Measurements from ENCODE around the gene ADAM12.

ADAM12 gene

DNA sequence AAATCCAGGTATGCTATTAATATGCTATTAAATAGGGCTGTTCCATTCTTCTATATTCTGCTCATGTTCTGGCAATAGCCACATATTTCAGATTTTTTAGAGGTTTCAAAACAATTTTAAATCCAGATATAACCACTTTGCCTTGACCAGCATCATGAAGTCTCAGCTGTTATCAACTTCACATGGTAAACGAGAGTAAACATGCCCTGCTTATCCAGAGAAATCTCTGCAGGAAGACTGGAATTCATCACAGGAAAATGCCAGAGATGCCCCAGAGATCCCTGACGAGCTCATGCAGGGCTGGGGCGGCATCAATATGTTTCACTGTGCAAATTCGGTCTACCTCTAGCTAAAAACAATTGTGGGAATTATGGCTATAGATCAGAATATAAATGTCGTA lies 365.4 kb downstream of the ADAM12 start:
- DNase-seq (ENCODE audit: low read depth): no peak
- no peak overlapping the region for H3K4me3 ChIP-seq (ENCODE audit: control insufficient read depth, low read depth, low read length)
- TF ChIP-seq, protein P1, sequence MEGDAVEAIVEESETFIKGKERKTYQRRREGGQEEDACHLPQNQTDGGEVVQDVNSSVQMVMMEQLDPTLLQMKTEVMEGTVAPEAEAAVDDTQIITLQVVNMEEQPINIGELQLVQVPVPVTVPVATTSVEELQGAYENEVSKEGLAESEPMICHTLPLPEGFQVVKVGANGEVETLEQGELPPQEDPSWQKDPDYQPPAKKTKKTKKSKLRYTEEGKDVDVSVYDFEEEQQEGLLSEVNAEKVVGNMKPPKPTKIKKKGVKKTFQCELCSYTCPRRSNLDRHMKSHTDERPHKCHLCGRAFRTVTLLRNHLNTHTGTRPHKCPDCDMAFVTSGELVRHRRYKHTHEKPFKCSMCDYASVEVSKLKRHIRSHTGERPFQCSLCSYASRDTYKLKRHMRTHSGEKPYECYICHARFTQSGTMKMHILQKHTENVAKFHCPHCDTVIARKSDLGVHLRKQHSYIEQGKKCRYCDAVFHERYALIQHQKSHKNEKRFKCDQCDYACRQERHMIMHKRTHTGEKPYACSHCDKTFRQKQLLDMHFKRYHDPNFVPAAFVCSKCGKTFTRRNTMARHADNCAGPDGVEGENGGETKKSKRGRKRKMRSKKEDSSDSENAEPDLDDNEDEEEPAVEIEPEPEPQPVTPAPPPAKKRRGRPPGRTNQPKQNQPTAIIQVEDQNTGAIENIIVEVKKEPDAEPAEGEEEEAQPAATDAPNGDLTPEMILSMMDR (IDR thresholded peaks at IDR 0.05; ENCODE audit: control insufficient read depth, insufficient read depth, low read depth, low read length, missing control alignments): no peak

DNA sequence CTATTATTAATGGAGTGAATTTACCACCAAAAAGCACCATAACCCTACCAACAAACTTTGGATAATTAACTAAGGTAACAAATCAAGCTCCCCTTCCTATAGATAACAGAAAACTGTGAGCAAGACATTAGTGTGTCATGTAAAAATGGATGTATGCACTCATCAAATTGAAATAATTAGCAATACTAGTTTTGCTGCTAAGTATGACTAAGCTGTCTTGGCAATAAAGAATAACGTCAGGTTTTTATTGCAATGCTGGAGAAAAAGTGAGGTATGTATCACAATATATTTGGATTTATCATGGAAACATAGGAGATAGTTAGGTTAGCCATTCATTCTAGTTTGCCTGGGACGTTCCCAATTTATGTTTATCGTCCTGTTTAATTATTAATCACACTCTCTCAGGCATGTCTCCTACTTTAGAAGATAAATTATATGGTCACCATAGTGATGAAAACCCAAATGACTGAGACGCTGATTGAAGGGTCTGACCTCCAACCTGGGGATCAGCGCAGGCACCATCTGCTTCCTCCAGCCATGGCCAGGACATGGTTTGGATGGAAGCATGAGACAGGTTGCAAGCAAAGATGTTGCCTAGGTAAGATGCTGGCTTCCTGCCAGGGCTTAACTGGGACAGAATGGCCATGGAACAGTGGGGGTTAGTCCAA lies 366.3 kb downstream of the ADAM12 start:
- TF ChIP-seq, protein P1 (IDR thresholded peaks at IDR 0.05; ENCODE audit: control insufficient read depth, insufficient read depth, low read depth, low read length, missing control alignments): no peak
- H3K4me3 ChIP-seq (ENCODE audit: control insufficient read depth, low read depth, low read length): no peak overlapping the region
- no peak for DNase-seq (ENCODE audit: low read depth)

DNA sequence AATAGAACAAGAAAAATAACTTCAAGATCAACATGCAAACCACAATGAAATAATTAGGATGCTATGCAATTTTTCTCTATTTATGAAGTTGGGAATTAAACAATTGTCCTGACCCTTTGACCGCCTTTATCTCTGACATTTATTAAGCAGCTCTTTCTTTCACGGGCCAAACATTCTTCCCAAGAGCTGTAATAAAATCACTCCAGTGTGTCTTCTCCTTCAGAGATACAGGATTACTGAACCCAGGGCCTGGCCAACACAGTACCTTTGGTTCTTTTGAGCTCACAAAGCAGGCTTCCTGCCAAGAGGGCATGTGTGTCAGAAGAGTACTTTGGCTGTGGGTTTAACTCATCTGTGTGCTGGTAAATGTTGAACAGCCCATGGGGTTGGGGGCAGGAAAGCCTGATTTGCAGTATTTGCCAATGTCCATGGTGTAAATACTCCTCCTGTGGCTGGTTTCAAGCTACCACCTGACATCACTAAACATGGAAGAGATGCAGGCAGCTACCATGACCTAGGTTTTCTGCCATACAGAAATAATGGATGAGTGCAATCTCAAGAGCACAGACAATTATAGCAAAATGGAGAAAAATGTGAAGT lies 370.2 kb downstream of the ADAM12 start:
- DNase-seq (ENCODE audit: low read depth): peak; percentile 16
- TF ChIP-seq, protein P1 (IDR thresholded peaks at IDR 0.05; ENCODE audit: control insufficient read depth, insufficient read depth, low read depth, low read length, missing control alignments): no peak
- H3K4me3 ChIP-seq (ENCODE audit: control insufficient read depth, low read depth, low read length): no peak overlapping the region

DNA sequence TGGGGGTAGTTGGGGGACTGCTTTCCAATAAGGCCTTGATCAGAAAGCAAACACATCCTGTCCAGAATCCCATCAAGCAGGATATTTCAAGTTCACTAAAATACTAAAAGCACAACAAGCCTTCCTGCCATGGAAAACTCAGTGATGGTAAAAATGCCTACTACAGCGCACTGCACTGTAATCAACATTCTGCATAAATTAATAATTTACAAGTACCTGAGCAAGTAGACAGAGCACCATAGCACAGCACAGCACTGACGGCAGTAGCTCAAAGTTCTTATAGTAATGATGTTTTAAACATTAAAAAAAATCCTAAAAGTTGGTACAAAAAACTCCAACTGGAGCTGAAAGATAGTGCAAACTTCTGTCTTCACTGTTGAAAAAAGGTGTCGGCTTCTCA lies 371.4 kb downstream of the ADAM12 start:
- no peak for DNase-seq (ENCODE audit: low read depth)

DNA sequence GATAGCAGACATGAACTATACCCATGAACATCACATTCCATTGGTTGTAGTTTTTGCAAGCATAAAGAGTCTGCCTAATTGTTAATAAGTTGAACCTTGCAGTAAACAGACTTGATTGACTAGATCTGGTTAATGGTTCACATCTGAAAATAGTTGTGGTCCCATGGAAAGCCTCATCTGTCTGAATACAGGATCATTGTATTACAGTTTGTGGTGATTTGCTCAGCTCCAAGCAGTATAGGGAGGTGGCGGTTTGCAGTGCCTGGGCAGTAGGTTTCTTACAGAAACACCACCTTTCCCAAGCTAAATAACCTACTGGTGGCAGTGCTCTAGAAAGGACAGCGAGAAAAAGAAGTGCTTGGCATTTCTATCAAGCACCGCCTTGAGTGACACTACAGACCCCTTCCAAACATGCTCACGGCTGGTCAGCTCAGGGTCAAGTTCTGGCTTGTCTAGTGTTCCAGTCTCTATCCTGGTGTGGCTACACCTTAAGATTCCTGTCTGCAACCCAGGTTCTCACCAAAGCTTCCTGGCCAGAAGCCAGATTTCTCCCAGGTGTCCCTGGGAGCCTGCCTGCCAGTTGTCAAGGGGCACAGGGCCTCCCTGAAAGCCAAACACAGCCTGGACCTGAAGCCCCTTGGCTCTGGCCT lies 372.0 kb downstream of the ADAM12 start:
- DNase-seq (ENCODE audit: low read depth): no peak
- no peak overlapping the region for H3K4me3 ChIP-seq (ENCODE audit: control insufficient read depth, low read depth, low read length)
- TF ChIP-seq, protein P1 (IDR thresholded peaks at IDR 0.05; ENCODE audit: control insufficient read depth, insufficient read depth, low read depth, low read length, missing control alignments): no peak

More for the DNA sequence above, 371.4 kb downstream of the ADAM12 start:
- no peak overlapping the region for H3K4me3 ChIP-seq (ENCODE audit: control insufficient read depth, low read depth, low read length)
- TF ChIP-seq, protein P1 (IDR thresholded peaks at IDR 0.05; ENCODE audit: control insufficient read depth, insufficient read depth, low read depth, low read length, missing control alignments): no peak

DNA sequence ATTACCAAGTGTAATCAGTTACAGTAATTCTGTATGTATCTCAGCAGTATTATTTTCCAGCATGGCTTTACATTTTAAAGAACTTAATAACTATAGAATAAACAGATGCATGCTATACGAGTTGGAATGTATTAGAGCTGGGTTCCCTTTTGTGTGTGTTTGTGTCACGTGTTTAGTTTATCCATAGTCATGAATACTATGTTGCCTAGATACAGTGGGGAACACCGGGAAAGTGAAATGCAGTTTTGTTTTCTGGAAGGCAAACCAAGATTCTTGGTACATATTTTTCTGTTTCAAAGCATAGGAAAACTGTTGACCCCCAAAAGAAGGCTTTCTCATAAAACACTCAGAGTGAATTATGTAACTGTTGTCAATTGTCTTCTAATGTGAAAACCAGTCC lies 372.9 kb downstream of the ADAM12 start:
- H3K4me3 ChIP-seq (ENCODE audit: control insufficient read depth, low read depth, low read length): no peak overlapping the region
- no peak for DNase-seq (ENCODE audit: low read depth)
- TF ChIP-seq, protein P1 (IDR thresholded peaks at IDR 0.05; ENCODE audit: control insufficient read depth, insufficient read depth, low read depth, low read length, missing control alignments): no peak
